K562 (cell line): ENCODE measurements around the gene S100A8. TPM values are rescaled to one million over a fixed set of nuclear protein-coding genes. Genes with fewer than 3 reads are reported as not detected.

ENCODE experiments used
- CREM ChIP-seq: IDR thresholded peaks from 2 replicates; pipeline ENCODE4 v1.6.1; 2014; ENCODE audit warnings: antibody characterized with exemption, low read depth
- DMBX1 ChIP-seq: fragments of 250-450 bp; sonication (Bioruptor Pico); IDR thresholded peaks from 2 replicates; pipeline ENCODE4 v1.8.0; 2022; ENCODE audit warnings: inconsistent platforms, mild to moderate bottlenecking, moderate library complexity, borderline replicate concordance
- EP300 ChIP-seq: IDR thresholded peaks from 2 replicates; pipeline ENCODE4 v1.6.1; 2012; ENCODE audit warnings: low read length, improper control_type of control experiment
- JUND ChIP-seq, 2 experiments: IDR thresholded peaks; 2 replicates in 1 of 2; 3 replicates in 1 of 2; pipeline ENCODE4 v1.6.1; 2011; ENCODE audit warnings: borderline replicate concordance in 2 of 2, low read depth in 2 of 2, low read length in 2 of 2, improper control_type of control experiment in 1 of 2, missing biosample characterization in 1 of 2, missing genetic modification characterization in 1 of 2, missing genetic modification reagents in 1 of 2
- MAFG ChIP-seq: fragments of 450-650 bp; conservative IDR thresholded peaks from 2 replicates; pipeline ENCODE4 v1.6.1; 2016; ENCODE audit warnings: missing genetic modification characterization, missing compliant biosample characterization
- NRF1 ChIP-seq, 2 experiments: fragments of 450-650 bp; IDR thresholded peaks in 1 of 2; conservative IDR thresholded peaks in 1 of 2; 2 replicates each; pipeline ENCODE4 v1.6.1; 2014; ENCODE audit warnings: mild to moderate bottlenecking in 2 of 2
- STAT5B ChIP-seq: fragments of 250-450 bp; sonication (Bioruptor Pico); IDR thresholded peaks from 2 replicates; pipeline ENCODE4 v1.8.0; 2021; ENCODE audit warnings: mild to moderate bottlenecking, inconsistent platforms
- ZNF197 ChIP-seq: fragments of 200-800 bp; sonication (Bioruptor generic); IDR thresholded peaks from 2 replicates; pipeline ENCODE4 v1.6.1; 2016; ENCODE audit warnings: low read depth, missing genetic modification characterization, missing compliant biosample characterization
- ZNF384 ChIP-seq: IDR thresholded peaks from 2 replicates; pipeline ENCODE4 v1.6.1; 2012; ENCODE audit warnings: low read depth, low read length, improper control_type of control experiment
- polyA plus RNA-seq, 8 experiments: library from polyadenylated mRNA; depleted of rRNA in 4 of 8; stranded (reverse) in 5 of 8; unstranded in 3 of 8; fragments of >200 nt; fragmentation: Nextera tagmentation in 2 of 8; fragmentation: Illumina TruSeq in 1 of 8; extraction: Ambion mirVana in 2 of 8; extraction: Trizol in 1 of 8; gene quantifications; 2 replicates each; pipeline versions ENCODE4 v1.2.1 to v1.2.3, GENCODE V29; 2011 to 2014; ENCODE audit warnings: inconsistent platforms in 1 of 8, missing spikeins in 1 of 8
- total RNA-seq, 7 experiments: library from RNA; depleted of rRNA in 6 of 7; stranded (reverse); fragments of >200 nt in 6 of 7; fragmentation: Illumina TruSeq in 2 of 7; extraction: Trizol in 2 of 7; gene quantifications; 2 replicates each; pipeline versions ENCODE4 v1.2.1 to v1.2.3, GENCODE V29; 2011 to 2021; ENCODE audit warnings: low replicate concordance in 1 of 7
- TF ChIP-seq, protein P1 (sequence below): sonication (generic); formaldehyde crosslinking; IDR thresholded peaks from 2 replicates; pipeline ENCODE4 v1.8.1; 2023; ENCODE audit warnings: mild to moderate bottlenecking, missing genetic modification reagents
- TF ChIP-seq, protein P2 (sequence below), 2 experiments: fragments of 450-650 bp in 1 of 2; sonication (generic) in 1 of 2; formaldehyde crosslinking in 1 of 2; IDR thresholded peaks; 2 replicates each; pipeline versions ENCODE4 v1.7.1 to v1.9.0; 2016 to 2022; ENCODE audit warnings: inconsistent platforms in 1 of 2, mild to moderate bottlenecking in 1 of 2, missing genetic modification reagents in 1 of 2
- TF ChIP-seq, protein P3 (sequence below): sonication (generic); formaldehyde crosslinking; IDR thresholded peaks from 2 replicates; pipeline ENCODE4 v1.8.0; 2022; ENCODE audit warnings: mild to moderate bottlenecking, missing genetic modification reagents

The S100A8 gene
- total and polyA plus RNA-seq, 9 of the 15 experiments (the other 6 are each of a cell fraction or from before 2014, with no cell fraction given), result 0.15 to 0.60 TPM; not detected in 7

DNA sequence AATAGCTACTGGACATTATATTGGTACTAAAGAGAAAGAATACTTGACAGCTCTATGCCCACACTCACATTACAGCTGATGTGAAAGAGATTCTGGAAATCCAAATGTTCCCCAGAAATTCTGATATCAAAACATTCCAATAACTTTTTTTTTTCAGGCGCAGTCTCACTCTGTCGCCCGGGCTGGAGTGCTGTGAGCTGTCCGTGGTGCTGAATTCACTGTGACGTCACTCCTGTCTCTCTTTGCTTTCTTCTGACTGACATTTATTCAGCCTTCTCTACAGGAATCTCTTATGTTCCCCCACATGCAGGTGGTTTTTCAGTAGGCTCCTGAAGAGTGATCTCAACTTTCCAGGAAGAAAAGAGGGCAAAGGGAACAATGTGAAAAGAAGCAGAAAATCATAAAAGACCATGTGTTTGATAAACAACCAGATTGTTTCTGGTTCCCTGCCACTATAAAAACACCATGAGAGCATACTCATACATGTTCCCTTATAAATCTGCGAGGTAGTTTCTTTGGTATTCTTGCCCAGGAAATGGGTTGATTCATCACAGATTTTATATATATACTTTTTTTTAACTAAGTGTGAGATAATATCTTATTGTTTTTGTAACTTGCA, 31.7 kb upstream of the S100A8 start (continued):
- TF ChIP-seq, protein P1, sequence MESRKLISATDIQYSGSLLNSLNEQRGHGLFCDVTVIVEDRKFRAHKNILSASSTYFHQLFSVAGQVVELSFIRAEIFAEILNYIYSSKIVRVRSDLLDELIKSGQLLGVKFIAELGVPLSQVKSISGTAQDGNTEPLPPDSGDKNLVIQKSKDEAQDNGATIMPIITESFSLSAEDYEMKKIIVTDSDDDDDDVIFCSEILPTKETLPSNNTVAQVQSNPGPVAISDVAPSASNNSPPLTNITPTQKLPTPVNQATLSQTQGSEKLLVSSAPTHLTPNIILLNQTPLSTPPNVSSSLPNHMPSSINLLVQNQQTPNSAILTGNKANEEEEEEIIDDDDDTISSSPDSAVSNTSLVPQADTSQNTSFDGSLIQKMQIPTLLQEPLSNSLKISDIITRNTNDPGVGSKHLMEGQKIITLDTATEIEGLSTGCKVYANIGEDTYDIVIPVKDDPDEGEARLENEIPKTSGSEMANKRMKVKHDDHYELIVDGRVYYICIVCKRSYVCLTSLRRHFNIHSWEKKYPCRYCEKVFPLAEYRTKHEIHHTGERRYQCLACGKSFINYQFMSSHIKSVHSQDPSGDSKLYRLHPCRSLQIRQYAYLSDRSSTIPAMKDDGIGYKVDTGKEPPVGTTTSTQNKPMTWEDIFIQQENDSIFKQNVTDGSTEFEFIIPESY (CRISPR knock-in tag), result 0 out of 2 replicates have a peak, but pooled peaks have one; percentile 28
- TF ChIP-seq NRF1 (conservative IDR thresholded peaks at IDR 0.05 in 1 of 2, IDR thresholded peaks at IDR 0.05 in 1 of 2) (peak in 1 of 2 experiments; percentile 44; a peak in 1 of 4 replicates), ZNF197 (0 out of 2 replicates have a peak, but pooled peaks have one; percentile 78), MAFG (no peak), EP300 (no peak), STAT5B (CRISPR knock-in tag) (no peak), CREM (peak; percentile 98), ZNF384 (peak; percentile 76), DMBX1 (CRISPR knock-in tag) (peak; percentile 62; the same call in 1 of the 2 replicates), JUND (IDR thresholded peaks at IDR 0.05; ENCODE audit: borderline replicate concordance, low read depth, low read length) (peak; percentile 87), JUND (tag; IDR thresholded peaks at IDR 0.05; ENCODE audit: borderline replicate concordance, low read depth, low read length) (peak; percentile 84; the same call in 2 of the 3 replicates)
- TF ChIP-seq, protein P2, sequence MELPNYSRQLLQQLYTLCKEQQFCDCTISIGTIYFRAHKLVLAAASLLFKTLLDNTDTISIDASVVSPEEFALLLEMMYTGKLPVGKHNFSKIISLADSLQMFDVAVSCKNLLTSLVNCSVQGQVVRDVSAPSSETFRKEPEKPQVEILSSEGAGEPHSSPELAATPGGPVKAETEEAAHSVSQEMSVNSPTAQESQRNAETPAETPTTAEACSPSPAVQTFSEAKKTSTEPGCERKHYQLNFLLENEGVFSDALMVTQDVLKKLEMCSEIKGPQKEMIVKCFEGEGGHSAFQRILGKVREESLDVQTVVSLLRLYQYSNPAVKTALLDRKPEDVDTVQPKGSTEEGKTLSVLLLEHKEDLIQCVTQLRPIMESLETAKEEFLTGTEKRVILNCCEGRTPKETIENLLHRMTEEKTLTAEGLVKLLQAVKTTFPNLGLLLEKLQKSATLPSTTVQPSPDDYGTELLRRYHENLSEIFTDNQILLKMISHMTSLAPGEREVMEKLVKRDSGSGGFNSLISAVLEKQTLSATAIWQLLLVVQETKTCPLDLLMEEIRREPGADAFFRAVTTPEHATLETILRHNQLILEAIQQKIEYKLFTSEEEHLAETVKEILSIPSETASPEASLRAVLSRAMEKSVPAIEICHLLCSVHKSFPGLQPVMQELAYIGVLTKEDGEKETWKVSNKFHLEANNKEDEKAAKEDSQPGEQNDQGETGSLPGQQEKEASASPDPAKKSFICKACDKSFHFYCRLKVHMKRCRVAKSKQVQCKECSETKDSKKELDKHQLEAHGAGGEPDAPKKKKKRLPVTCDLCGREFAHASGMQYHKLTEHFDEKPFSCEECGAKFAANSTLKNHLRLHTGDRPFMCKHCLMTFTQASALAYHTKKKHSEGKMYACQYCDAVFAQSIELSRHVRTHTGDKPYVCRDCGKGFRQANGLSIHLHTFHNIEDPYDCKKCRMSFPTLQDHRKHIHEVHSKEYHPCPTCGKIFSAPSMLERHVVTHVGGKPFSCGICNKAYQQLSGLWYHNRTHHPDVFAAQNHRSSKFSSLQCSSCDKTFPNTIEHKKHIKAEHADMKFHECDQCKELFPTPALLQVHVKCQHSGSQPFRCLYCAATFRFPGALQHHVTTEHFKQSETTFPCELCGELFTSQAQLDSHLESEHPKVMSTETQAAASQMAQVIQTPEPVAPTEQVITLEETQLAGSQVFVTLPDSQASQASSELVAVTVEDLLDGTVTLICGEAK (IDR thresholded peaks at IDR 0.05), result peak; percentile 35; the same call in 1 of the 2 replicates
- TF ChIP-seq, protein P2 (CRISPR knock-in tag; IDR thresholded peaks at IDR 0.05), result no peak
- TF ChIP-seq, protein P3, sequence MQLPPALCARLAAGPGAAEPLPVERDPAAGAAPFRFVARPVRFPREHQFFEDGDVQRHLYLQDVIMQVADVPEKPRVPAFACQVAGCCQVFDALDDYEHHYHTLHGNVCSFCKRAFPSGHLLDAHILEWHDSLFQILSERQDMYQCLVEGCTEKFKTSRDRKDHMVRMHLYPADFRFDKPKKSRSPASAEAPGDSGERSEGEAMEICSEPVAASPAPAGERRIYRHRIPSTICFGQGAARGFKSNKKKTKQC (CRISPR knock-in tag), result peak; percentile 68
